IMR-90 (cell line): Measurements from ENCODE around the gene STAM. TPM values are rescaled to one million over a fixed set of nuclear protein-coding genes. Genes with fewer than 3 reads are reported as not detected.

ENCODE experiments used
- ATAC-seq: fragments of 200-7000 bp; cut with Tn5 transposase; 2 replicates; pipeline ENCODE4 v1.9.1; 2020; ENCODE audit warnings: low read depth, mild to moderate bottlenecking, moderate library complexity
- BruUV-seq: library from RNA; stranded (reverse); fragments of 400-500 nt; replicated peaks from 2 replicates; lab custom pipeline; 2021; lab: Mats Ljungman, UMichigan
- CTCF ChIA-PET: fragments of 300-600 bp; formaldehyde crosslinking; extraction: SDS; loops from one replicate; lab custom pipeline; 2021; ENCODE audit warnings: antibody characterized with exemption; lab: Yijun Ruan, JAX
- POLR2A ChIA-PET: fragments of 300-600 bp; sonication (Branson Sonifier 250); formaldehyde crosslinking; loops from one replicate; lab custom pipeline; 2022; ENCODE audit warnings: antibody characterized with exemption; ENCODE audit not compliant: unreplicated experiment; lab: Charles Lee
- DNase-seq: peaks from one replicate; pipeline ENCODE4 v3.0.0; 2013
- H2AFZ ChIP-seq: replicated peaks from 2 replicates; pipeline ENCODE3; 2013; ENCODE audit warnings: low read length, mild to moderate bottlenecking; ENCODE audit not compliant: poor library complexity
- H2AK5ac ChIP-seq: 2 replicates; pipeline ENCODE4 v1.6.1; 2013; ENCODE audit warnings: low read depth, low read length, inconsistent platforms
- H2AK9ac ChIP-seq: replicated peaks from 2 replicates; pipeline ENCODE3; 2013; ENCODE audit warnings: mild to moderate bottlenecking, low read depth, low read length, moderate library complexity; ENCODE audit not compliant: poor library complexity
- H2BK120ac ChIP-seq: 2 replicates; pipeline ENCODE4 v1.6.1; 2013; ENCODE audit warnings: low read depth, low read length, inconsistent platforms
- H2BK15ac ChIP-seq: 3 replicates; pipeline ENCODE4 v1.6.1; 2013; ENCODE audit warnings: low read depth, low read length, inconsistent platforms
- H2BK20ac ChIP-seq: 2 replicates; pipeline ENCODE4 v1.6.1; 2013; ENCODE audit warnings: low read depth, mild to moderate bottlenecking, inconsistent platforms, low read length, moderate library complexity
- H2BK5ac ChIP-seq: 2 replicates; pipeline ENCODE4 v1.6.1; 2013; ENCODE audit warnings: mild to moderate bottlenecking, low read depth, low read length, inconsistent platforms; ENCODE audit not compliant: poor library complexity, severe bottlenecking
- H3K14ac ChIP-seq: replicated peaks from 2 replicates; pipeline ENCODE4 v1.6.1; 2013; ENCODE audit warnings: low read depth, low read length, inconsistent platforms
- H3K18ac ChIP-seq: 2 replicates; pipeline ENCODE4 v1.6.1; 2013; ENCODE audit warnings: low read depth, low read length, control low read depth
- H3K23ac ChIP-seq: 2 replicates; pipeline ENCODE4 v1.6.1; 2013; ENCODE audit warnings: low read depth, low read length, inconsistent platforms
- H3K27ac ChIP-seq: 2 replicates; pipeline ENCODE4 v1.5.1; 2013; ENCODE audit warnings: mild to moderate bottlenecking, control low read depth, low read length; ENCODE audit not compliant: insufficient read depth
- H3K27me3 ChIP-seq: 2 replicates; pipeline ENCODE4 v1.6.1; 2013; ENCODE audit warnings: low read length; ENCODE audit not compliant: control insufficient read depth, insufficient read depth
- H3K36me3 ChIP-seq: 2 replicates; pipeline ENCODE4 v1.6.1; 2013; ENCODE audit warnings: low read length, mixed read lengths; ENCODE audit not compliant: control insufficient read depth, insufficient read depth
- H3K4ac ChIP-seq: 2 replicates; pipeline ENCODE4 v1.6.1; 2013; ENCODE audit warnings: low read depth, low read length, inconsistent platforms
- H3K4me1 ChIP-seq: 2 replicates; pipeline ENCODE4 v1.6.1; 2013; ENCODE audit warnings: low read length, mixed read lengths; ENCODE audit not compliant: control insufficient read depth, insufficient read depth
- H3K4me2 ChIP-seq: 2 replicates; pipeline ENCODE4 v1.6.1; 2013; ENCODE audit warnings: low read depth, mild to moderate bottlenecking, control low read depth, low read length, moderate library complexity
- H3K4me3 ChIP-seq: 2 replicates; pipeline ENCODE4 v1.5.1; 2013; ENCODE audit warnings: low read depth, mild to moderate bottlenecking, control low read depth, low read length, moderate library complexity; ENCODE audit not compliant: insufficient read depth
- H3K56ac ChIP-seq: 2 replicates; pipeline ENCODE4 v1.6.1; 2013; ENCODE audit warnings: low read length, inconsistent platforms; ENCODE audit not compliant: insufficient read depth; ENCODE audit errors: extremely low read depth
- H3K79me1 ChIP-seq, 2 experiments: 2 replicates each; pipeline ENCODE4 v1.6.1; 2013; ENCODE audit warnings: low read length in 2 of 2, inconsistent platforms in 1 of 2, low read depth in 1 of 2
- H3K9ac ChIP-seq: 2 replicates; pipeline ENCODE4 v1.6.1; 2013; ENCODE audit warnings: low read depth, low read length, control low read depth
- H3K9me1 ChIP-seq: 2 replicates; pipeline ENCODE4 v1.6.1; 2013; ENCODE audit warnings: low read length, inconsistent platforms; ENCODE audit not compliant: insufficient read depth
- H3K9me3 ChIP-seq: 2 replicates; pipeline ENCODE4 v1.6.1; 2013; ENCODE audit warnings: low read length; ENCODE audit not compliant: control insufficient read depth, insufficient read depth
- H4K20me1 ChIP-seq: 2 replicates; pipeline ENCODE4 v1.6.1; 2013; ENCODE audit warnings: low read length, inconsistent platforms; ENCODE audit not compliant: insufficient read depth
- H4K5ac ChIP-seq: 2 replicates; pipeline ENCODE4 v1.6.1; 2013; ENCODE audit warnings: mild to moderate bottlenecking, low read depth, low read length, control low read depth
- H4K8ac ChIP-seq, 2 experiments: 2 replicates each; pipeline ENCODE4 v1.6.1; 2013; ENCODE audit warnings: low read depth in 2 of 2, low read length in 2 of 2, control low read depth in 1 of 2, inconsistent platforms in 1 of 2
- H4K91ac ChIP-seq: 2 replicates; pipeline ENCODE4 v1.6.1; 2013; ENCODE audit warnings: low read depth, low read length, inconsistent platforms; ENCODE audit not compliant: insufficient read depth
- CEBPB ChIP-seq: IDR thresholded peaks from 2 replicates; pipeline ENCODE4 v1.6.1; 2012; ENCODE audit warnings: low read depth, low read length, improper control_type of control experiment
- CTCF ChIP-seq: conservative IDR thresholded peaks from 2 replicates; pipeline ENCODE4 v1.5.1; 2012; ENCODE audit warnings: mild to moderate bottlenecking, low read depth, low read length, improper control_type of control experiment
- WGBS, 2 experiments: methylation state at CpG; one replicate each; pipeline versions ENCODE4 v1.1.5 to v1.1.7; 2013; ENCODE audit warnings: missing lambda C conversion rate in 2 of 2; ENCODE audit not compliant: insufficient read length in 1 of 2; ENCODE audit errors: extremely low coverage in 2 of 2; 5-methylcytosine and 5-hydroxymethylcytosine counted together
- dilution Hi-C: fragments of 300-500 bp; cut with HindIII; formaldehyde crosslinking; loops from one replicate; pipeline ENCODE4 v1.14.3; 2018; ENCODE audit warnings: low sequenced_read_pairs; ENCODE audit not compliant: unreplicated experiment
- in situ Hi-C: fragments of 300-500 bp; cut with MboI; formaldehyde crosslinking; loops from 3 replicates; pipeline ENCODE4 v1.14.3; 2019; ENCODE audit warnings: low sequenced_read_pairs, inconsistent platforms, mixed read lengths
- intact Hi-C: fragments of 100-400 bp; cut with micrococcal nuclease; formaldehyde crosslinking; loops from 2 replicates; pipeline ENCODE4 v1.10.0; 2022
- polyA plus RNA-seq, 3 experiments: library from polyadenylated mRNA; depleted of rRNA; stranded (reverse); fragments of >200 nt; gene quantifications; 2 replicates each; pipeline ENCODE4 v1.2.3, GENCODE V29; 2012; ENCODE audit warnings: low replicate concordance in 1 of 3
- total RNA-seq: library from RNA; depleted of rRNA; stranded (reverse); fragments of >200 nt; gene quantifications from 2 replicates; pipeline ENCODE4 v1.2.3, GENCODE V29; 2012

Gene STAM
- total and polyA plus RNA-seq, 2 of the 4 experiments (the other 2 are of a cell fraction): 22.9 to 23.3 TPM

- TF ChIP-seq CTCF (no peak), CEBPB (no peak)
Observed at GRCh38 chr10:17669185-17669872, 25.4 kb downstream of the STAM start (continued).

- Histone ChIP-seq H2BK5ac (peak overlapping the region; percentile 77), H4K91ac (no peak overlapping the region), H3K18ac (0 out of 2 replicates have a peak overlapping the region, but pooled peaks have one; percentile 1), H2BK20ac (0 out of 2 replicates have a peak overlapping the region, but pooled peaks have one; percentile 11), H3K27me3 (no peaks in the 10 kb centered on the region), H2AK5ac (no peak overlapping the region), H4K8ac (no peak overlapping the region), H3K36me3 (no peaks in the 10 kb centered on the region), H3K79me1 (peaks cover 27 to 65% of the 10 kb centered on the region in 2 experiments), H2AFZ (no peak overlapping the region), H3K4me3 (no peak overlapping the region), H3K27ac (peak overlapping the region; percentile 42; the same call in 1 of the 2 replicates), H3K4me2 (no peak overlapping the region), H4K5ac (no peak overlapping the region), H3K4me1 (peaks cover 22% of the 10 kb centered on the region), H3K9me3 (no peaks in the 10 kb centered on the region), H3K23ac (peak overlapping the region; percentile 63; the same call in 1 of the 2 replicates), H4K20me1 (peaks cover 4% of the 10 kb centered on the region; the same call in 1 of the 2 replicates), H3K9me1 (peaks cover 11% of the 10 kb centered on the region), H2BK15ac (no peak overlapping the region), H2BK120ac (peak overlapping the region; percentile 39; the same call in 1 of the 2 replicates), H3K4ac (peak overlapping the region; percentile 44; the same call in 1 of the 2 replicates), H3K9ac (no peak overlapping the region), H3K14ac (no peak overlapping the region), H2AK9ac (no peak overlapping the region), H3K56ac (no peak overlapping the region)
- in situ Hi-C loops: no loop called here
- no peak for TF ChIP-seq CTCF
- TF ChIP-seq CEBPB: peak; percentile 2; the same call in 1 of the 2 replicates
- BruUV-seq: no TSS peak
- CTCF ChIA-PET: no interaction called here
- POLR2A ChIA-PET: no interaction called here
- intact Hi-C loops: no loop called here
- no CpG with 5 or more reads among the region's 3 CpGs for WGBS, 2 experiments
- ATAC-seq (no peak), DNase-seq (no peak)
- dilution Hi-C loops: no loop called here
Observed at GRCh38 chr10:17671307-17671706, 27.4 kb downstream of the STAM start.
